HTR-8/SVneo (cell line): ENCODE data around the gene FCHSD1.

Source experiments
- DNase-seq: peaks from one replicate; pipeline ENCODE4 v3.0.0; 2011; ENCODE audit warnings: low spot score, mixed read lengths; ENCODE audit not compliant: insufficient read length
- FAIRE-seq: peaks from 2 replicates; lab custom pipeline; 2011; peaks lifted over from hg19 to GRCh38; lab: Jason Lieb, UNC

The FCHSD1 gene

GRCh38 chr5:141590127-141590526 lies 61.1 kb downstream of the FCHSD1 start:
- DNase-seq (no peak), FAIRE-seq (no peak)
